HepG2 (cell line): ENCODE results near the gene SPG7. TPM values are rescaled to one million over a fixed set of nuclear protein-coding genes. Genes with fewer than 3 reads are reported as not detected.
A peak's percentile ranks its signal among the peaks of the same experiment; 100 is the strongest.

Source experiments
- DBP ChIP-seq: sonication (generic); formaldehyde crosslinking; IDR thresholded peaks from 2 replicates; pipeline ENCODE4 v1.4.0; 2020; ENCODE audit warnings: missing genetic modification reagents; ENCODE audit errors: not compliant biosample characterization
- HOXA5 ChIP-seq: sonication (generic); formaldehyde crosslinking; IDR thresholded peaks from 2 replicates; pipeline ENCODE4 v1.4.0; 2020; ENCODE audit warnings: missing genetic modification reagents
- MED8 ChIP-seq: sonication (generic); formaldehyde crosslinking; IDR thresholded peaks from 2 replicates; pipeline ENCODE4 v1.8.1; 2023; ENCODE audit warnings: mild to moderate bottlenecking, missing genetic modification reagents; ENCODE audit not compliant: insufficient replicate concordance
- NR1H2 ChIP-seq: sonication (generic); formaldehyde crosslinking; IDR thresholded peaks from 2 replicates; pipeline ENCODE4 v1.8.1; 2022; ENCODE audit warnings: low read depth, missing genetic modification reagents, borderline replicate concordance
- PRDM10 ChIP-seq: sonication (generic); formaldehyde crosslinking; IDR thresholded peaks from 2 replicates; pipeline ENCODE4 v1.4.0; 2020; ENCODE audit warnings: low read depth, missing genetic modification reagents
- PRDM4 ChIP-seq: sonication (generic); formaldehyde crosslinking; IDR thresholded peaks from 2 replicates; pipeline ENCODE4 v1.9.0; 2021; ENCODE audit warnings: missing genetic modification reagents, borderline replicate concordance
- TIGD3 ChIP-seq: sonication (generic); formaldehyde crosslinking; IDR thresholded peaks from 2 replicates; pipeline ENCODE4 v1.5.1; 2020; ENCODE audit warnings: mild to moderate bottlenecking, missing genetic modification reagents, borderline replicate concordance
- ZBTB26 ChIP-seq: IDR thresholded peaks from 2 replicates; pipeline ENCODE4 v1.6.1; 2016; ENCODE audit warnings: missing compliant biosample characterization, missing genetic modification reagents, borderline replicate concordance
- ZBTB33 ChIP-seq: sonication (generic); formaldehyde crosslinking; IDR thresholded peaks from 2 replicates; pipeline ENCODE4 v1.4.0; 2020; ENCODE audit warnings: missing genetic modification reagents
- ZNF136 ChIP-seq: sonication (generic); formaldehyde crosslinking; IDR thresholded peaks from 2 replicates; pipeline ENCODE4 v1.8.1; 2022; ENCODE audit warnings: low read depth, mild to moderate bottlenecking, moderate library complexity, missing genetic modification reagents
- ZNF33A ChIP-seq: sonication (generic); formaldehyde crosslinking; IDR thresholded peaks from 2 replicates; pipeline ENCODE4 v1.5.1; 2020; ENCODE audit warnings: missing genetic modification reagents, mild to moderate bottlenecking, moderate library complexity, borderline replicate concordance
- ZSCAN12 ChIP-seq: sonication (generic); formaldehyde crosslinking; IDR thresholded peaks from 2 replicates; pipeline ENCODE4 v1.9.0; 2021; ENCODE audit warnings: mild to moderate bottlenecking, missing genetic modification reagents
- polyA plus RNA-seq, 8 experiments: library from polyadenylated mRNA; depleted of rRNA in 3 of 8; stranded (reverse) in 7 of 8; unstranded in 1 of 8; fragments of >200 nt; fragmentation: Illumina TruSeq in 4 of 8; extraction: Trizol in 4 of 8; gene quantifications; 2 replicates each; pipeline versions ENCODE4 v1.2.1 to v1.2.3, GENCODE V29; 2011 to 2016; ENCODE audit warnings: low read depth in 4 of 8, missing spikeins in 1 of 8, mixed read lengths in 1 of 8; ENCODE audit not compliant: insufficient read depth in 1 of 8
- total RNA-seq, 5 experiments: library from RNA; depleted of rRNA; stranded (reverse); fragments of >200 nt; fragmentation: Illumina TruSeq; extraction: Trizol; gene quantifications; 2 replicates each; pipeline ENCODE4 v1.2.3, GENCODE V29; 2016; ENCODE audit warnings: low read depth in 1 of 5

SPG7 gene
- total and polyA plus RNA-seq, 2 of the 13 experiments (the other 11 are each of a cell fraction or from before 2014, with no cell fraction given): 66.0 to 136 TPM

GRCh38 chr16:89556750-89557689, 48.8 kb downstream of the SPG7 start (continued):
- TF ChIP-seq NR1H2 (CRISPR knock-in tag): no peak
- 0 out of 2 replicates have a peak, but pooled peaks have one; percentile 9 for TF ChIP-seq PRDM4 (CRISPR knock-in tag)
- TF ChIP-seq ZNF136 (CRISPR knock-in tag): 0 out of 2 replicates have a peak, but pooled peaks have one; percentile 68
- peak; percentile 79 for TF ChIP-seq ZBTB33 (CRISPR knock-in tag)
- peak; percentile 67; the same call in 1 of the 2 replicates for TF ChIP-seq HOXA5 (CRISPR knock-in tag)
- no peak for TF ChIP-seq ZNF33A (CRISPR knock-in tag)
- no peak for TF ChIP-seq DBP (CRISPR knock-in tag)
- peak; percentile 28; the same call in 1 of the 2 replicates for TF ChIP-seq PRDM10 (CRISPR knock-in tag)
- TF ChIP-seq ZSCAN12 (CRISPR knock-in tag): no peak
- no peak for TF ChIP-seq TIGD3 (CRISPR knock-in tag)
- no peak; the same call in 1 of the 2 replicates for TF ChIP-seq ZBTB26
- no peak for TF ChIP-seq MED8 (CRISPR knock-in tag)
